K562 (cell line): ENCODE data around the gene SPDL1. TPM values are rescaled to one million over a fixed set of nuclear protein-coding genes. Genes with fewer than 3 reads are reported as not detected.

ENCODE experiments used
- BCOR ChIP-seq: fragments of 450-650 bp; IDR thresholded peaks from 2 replicates; pipeline ENCODE4 v1.6.1; 2016
- ELF4 ChIP-seq: fragments of 450-650 bp; formaldehyde crosslinking; IDR thresholded peaks from 2 replicates; pipeline ENCODE4 v1.4.0; 2022; ENCODE audit warnings: missing genetic modification characterization
- GTF2F1 ChIP-seq: IDR thresholded peaks from 2 replicates; pipeline ENCODE4 v1.6.1; 2011; ENCODE audit warnings: low read depth, low read length, improper control_type of control experiment
- NCOA1 ChIP-seq: fragments of 450-650 bp; IDR thresholded peaks from 2 replicates; pipeline ENCODE4 v1.6.1; 2016; ENCODE audit warnings: low read depth
- NELFE ChIP-seq: IDR thresholded peaks from 2 replicates; pipeline ENCODE4 v1.6.1; 2011; ENCODE audit warnings: mild to moderate bottlenecking; ENCODE audit not compliant: insufficient read depth, insufficient read length
- POLR2AphosphoS2 ChIP-seq: IDR thresholded peaks from 2 replicates; pipeline ENCODE4 v1.6.1; 2012; ENCODE audit warnings: low read length, improper control_type of control experiment
- PRPF4 ChIP-seq: fragments of 200-400 bp; formaldehyde crosslinking; IDR thresholded peaks from one replicate; pipeline ENCODE4 v1.6.1; 2017; ENCODE audit warnings: low read length, low read depth, mild to moderate bottlenecking; ENCODE audit not compliant: insufficient read depth, poor library complexity, severe bottlenecking
- RBM17 ChIP-seq: fragments of 200-400 bp; formaldehyde crosslinking; IDR thresholded peaks from 2 replicates; pipeline ENCODE4 v1.6.1; 2017; ENCODE audit warnings: low read depth, mild to moderate bottlenecking, low read length, borderline replicate concordance
- SNAPC5 ChIP-seq: fragments of 250-450 bp; sonication (Bioruptor Pico); IDR thresholded peaks from 2 replicates; pipeline ENCODE4 v1.8.0; 2021; ENCODE audit warnings: moderate library complexity, mild to moderate bottlenecking, inconsistent platforms
- TCF15 ChIP-seq: fragments of 250-450 bp; sonication (Bioruptor Pico); IDR thresholded peaks from 2 replicates; pipeline ENCODE4 v1.8.0; 2022; ENCODE audit warnings: moderate library complexity, mild to moderate bottlenecking, inconsistent platforms
- ZNF165 ChIP-seq: fragments of 250-450 bp; sonication (Bioruptor Pico); IDR thresholded peaks from 2 replicates; pipeline ENCODE4 v1.4.0; 2020; ENCODE audit warnings: borderline replicate concordance
- ZNF274 ChIP-seq: IDR thresholded peaks from 2 replicates; pipeline ENCODE4 v1.6.1; 2011; ENCODE audit warnings: low read depth, mild to moderate bottlenecking, low read length, moderate library complexity, borderline replicate concordance
- polyA plus RNA-seq, 8 experiments: library from polyadenylated mRNA; depleted of rRNA in 4 of 8; stranded (reverse) in 5 of 8; unstranded in 3 of 8; fragments of >200 nt; fragmentation: Nextera tagmentation in 2 of 8; fragmentation: Illumina TruSeq in 1 of 8; extraction: Ambion mirVana in 2 of 8; extraction: Trizol in 1 of 8; gene quantifications; 2 replicates each; pipeline versions ENCODE4 v1.2.1 to v1.2.3, GENCODE V29; 2011 to 2014; ENCODE audit warnings: inconsistent platforms in 1 of 8, missing spikeins in 1 of 8
- total RNA-seq, 7 experiments: library from RNA; depleted of rRNA in 6 of 7; stranded (reverse); fragments of >200 nt in 6 of 7; fragmentation: Illumina TruSeq in 2 of 7; extraction: Trizol in 2 of 7; gene quantifications; 2 replicates each; pipeline versions ENCODE4 v1.2.1 to v1.2.3, GENCODE V29; 2011 to 2021; ENCODE audit warnings: low replicate concordance in 1 of 7
- TF ChIP-seq, protein P1 (sequence below), 2 experiments: fragments of 450-650 bp; formaldehyde crosslinking in 1 of 2; IDR thresholded peaks; 2 replicates each; pipeline versions ENCODE4 v1.4.0 to v1.6.1; 2014 to 2020; ENCODE audit warnings: mild to moderate bottlenecking in 2 of 2, borderline replicate concordance in 1 of 2, low read depth in 1 of 2
- TF ChIP-seq, protein P2 (sequence below): sonication (generic); formaldehyde crosslinking; IDR thresholded peaks from 2 replicates; pipeline ENCODE4 v1.9.0; 2022; ENCODE audit warnings: mild to moderate bottlenecking, missing genetic modification reagents
- TF ChIP-seq, protein P3 (sequence below): fragments of 450-650 bp; IDR thresholded peaks from 2 replicates; pipeline ENCODE4 v1.6.1; 2016; ENCODE audit warnings: mild to moderate bottlenecking

SPDL1 gene
- total and polyA plus RNA-seq, 9 of the 15 experiments (the other 6 are each of a cell fraction or from before 2014, with no cell fraction given), result 32.4 to 59.6 (median 49.0) TPM

DNA sequence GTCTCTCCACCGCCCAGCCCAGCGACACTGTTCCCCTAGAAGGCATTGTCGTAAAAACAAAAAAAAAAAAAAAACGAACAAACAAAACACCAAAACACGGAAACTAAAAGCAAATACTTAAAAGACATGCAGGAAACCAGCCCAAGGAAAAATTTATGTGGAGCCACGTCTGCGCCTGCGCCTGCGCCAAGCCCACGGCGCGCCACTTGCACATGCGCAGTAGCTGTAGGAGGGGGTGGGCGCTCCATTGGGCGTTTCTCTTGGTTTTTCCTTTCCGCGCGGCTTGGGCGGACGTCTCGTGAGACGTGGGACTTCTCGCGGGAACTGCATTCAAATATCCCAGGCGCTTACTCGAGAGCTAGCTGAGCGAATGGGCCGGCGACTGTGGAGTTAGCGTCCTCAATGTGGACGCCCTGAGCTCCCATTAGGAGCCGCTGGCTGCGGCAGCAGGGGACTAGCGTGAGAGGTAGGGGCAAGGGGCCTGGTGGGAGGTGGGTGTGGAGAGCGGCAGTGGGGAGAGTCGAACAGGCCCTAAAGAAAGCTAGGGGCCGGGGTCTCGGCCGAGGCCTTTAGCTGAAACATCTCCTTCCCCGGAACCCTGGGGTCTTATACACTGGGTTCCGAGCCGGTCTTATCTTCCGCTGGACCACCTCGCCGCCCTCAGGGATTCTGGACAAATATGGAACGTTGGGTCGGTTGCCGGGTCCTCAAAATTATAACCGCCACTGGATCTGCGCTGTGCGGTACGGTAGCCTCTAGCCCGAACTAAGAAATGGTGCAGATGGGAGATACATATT lies at the start of gene SPDL1 (continued):
- TF ChIP-seq, protein P1, sequence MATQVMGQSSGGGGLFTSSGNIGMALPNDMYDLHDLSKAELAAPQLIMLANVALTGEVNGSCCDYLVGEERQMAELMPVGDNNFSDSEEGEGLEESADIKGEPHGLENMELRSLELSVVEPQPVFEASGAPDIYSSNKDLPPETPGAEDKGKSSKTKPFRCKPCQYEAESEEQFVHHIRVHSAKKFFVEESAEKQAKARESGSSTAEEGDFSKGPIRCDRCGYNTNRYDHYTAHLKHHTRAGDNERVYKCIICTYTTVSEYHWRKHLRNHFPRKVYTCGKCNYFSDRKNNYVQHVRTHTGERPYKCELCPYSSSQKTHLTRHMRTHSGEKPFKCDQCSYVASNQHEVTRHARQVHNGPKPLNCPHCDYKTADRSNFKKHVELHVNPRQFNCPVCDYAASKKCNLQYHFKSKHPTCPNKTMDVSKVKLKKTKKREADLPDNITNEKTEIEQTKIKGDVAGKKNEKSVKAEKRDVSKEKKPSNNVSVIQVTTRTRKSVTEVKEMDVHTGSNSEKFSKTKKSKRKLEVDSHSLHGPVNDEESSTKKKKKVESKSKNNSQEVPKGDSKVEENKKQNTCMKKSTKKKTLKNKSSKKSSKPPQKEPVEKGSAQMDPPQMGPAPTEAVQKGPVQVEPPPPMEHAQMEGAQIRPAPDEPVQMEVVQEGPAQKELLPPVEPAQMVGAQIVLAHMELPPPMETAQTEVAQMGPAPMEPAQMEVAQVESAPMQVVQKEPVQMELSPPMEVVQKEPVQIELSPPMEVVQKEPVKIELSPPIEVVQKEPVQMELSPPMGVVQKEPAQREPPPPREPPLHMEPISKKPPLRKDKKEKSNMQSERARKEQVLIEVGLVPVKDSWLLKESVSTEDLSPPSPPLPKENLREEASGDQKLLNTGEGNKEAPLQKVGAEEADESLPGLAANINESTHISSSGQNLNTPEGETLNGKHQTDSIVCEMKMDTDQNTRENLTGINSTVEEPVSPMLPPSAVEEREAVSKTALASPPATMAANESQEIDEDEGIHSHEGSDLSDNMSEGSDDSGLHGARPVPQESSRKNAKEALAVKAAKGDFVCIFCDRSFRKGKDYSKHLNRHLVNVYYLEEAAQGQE (IDR thresholded peaks at IDR 0.05; ENCODE audit: borderline replicate concordance), result no peak
- TF ChIP-seq, protein P1 (CRISPR knock-in tag; IDR thresholded peaks at IDR 0.05; ENCODE audit: low read depth), result no peak
- no peak for TF ChIP-seq ELF4 (CRISPR knock-in tag)
- no peak for TF ChIP-seq POLR2AphosphoS2
- TF ChIP-seq, protein P2, sequence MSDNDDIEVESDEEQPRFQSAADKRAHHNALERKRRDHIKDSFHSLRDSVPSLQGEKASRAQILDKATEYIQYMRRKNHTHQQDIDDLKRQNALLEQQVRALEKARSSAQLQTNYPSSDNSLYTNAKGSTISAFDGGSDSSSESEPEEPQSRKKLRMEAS (CRISPR knock-in tag), result no peak
- TF ChIP-seq ZNF274, result no peak
- no peak for TF ChIP-seq RBM17
- TF ChIP-seq BCOR, result no peak
- no peak for TF ChIP-seq GTF2F1
- TF ChIP-seq, protein P3, sequence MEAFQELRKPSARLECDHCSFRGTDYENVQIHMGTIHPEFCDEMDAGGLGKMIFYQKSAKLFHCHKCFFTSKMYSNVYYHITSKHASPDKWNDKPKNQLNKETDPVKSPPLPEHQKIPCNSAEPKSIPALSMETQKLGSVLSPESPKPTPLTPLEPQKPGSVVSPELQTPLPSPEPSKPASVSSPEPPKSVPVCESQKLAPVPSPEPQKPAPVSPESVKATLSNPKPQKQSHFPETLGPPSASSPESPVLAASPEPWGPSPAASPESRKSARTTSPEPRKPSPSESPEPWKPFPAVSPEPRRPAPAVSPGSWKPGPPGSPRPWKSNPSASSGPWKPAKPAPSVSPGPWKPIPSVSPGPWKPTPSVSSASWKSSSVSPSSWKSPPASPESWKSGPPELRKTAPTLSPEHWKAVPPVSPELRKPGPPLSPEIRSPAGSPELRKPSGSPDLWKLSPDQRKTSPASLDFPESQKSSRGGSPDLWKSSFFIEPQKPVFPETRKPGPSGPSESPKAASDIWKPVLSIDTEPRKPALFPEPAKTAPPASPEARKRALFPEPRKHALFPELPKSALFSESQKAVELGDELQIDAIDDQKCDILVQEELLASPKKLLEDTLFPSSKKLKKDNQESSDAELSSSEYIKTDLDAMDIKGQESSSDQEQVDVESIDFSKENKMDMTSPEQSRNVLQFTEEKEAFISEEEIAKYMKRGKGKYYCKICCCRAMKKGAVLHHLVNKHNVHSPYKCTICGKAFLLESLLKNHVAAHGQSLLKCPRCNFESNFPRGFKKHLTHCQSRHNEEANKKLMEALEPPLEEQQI, result no peak
- no peak for TF ChIP-seq TCF15
- no peak for TF ChIP-seq NELFE
- no peak for TF ChIP-seq ZNF165
- TF ChIP-seq NCOA1, result peak; percentile 75
- TF ChIP-seq SNAPC5, result no peak
- no peak for TF ChIP-seq PRPF4
